IMR-90 (cell line): ENCODE measurements around the gene TWSG1. TPM values are rescaled to one million over a fixed set of nuclear protein-coding genes. Genes with fewer than 3 reads are reported as not detected.

Experiments used
- ATAC-seq: fragments of 200-7000 bp; cut with Tn5 transposase; 2 replicates; pipeline ENCODE4 v1.9.1; 2020; ENCODE audit warnings: low read depth, mild to moderate bottlenecking, moderate library complexity
- BruUV-seq: library from RNA; stranded (reverse); fragments of 400-500 nt; replicated peaks from 2 replicates; lab custom pipeline; 2021; lab: Mats Ljungman, UMichigan
- CTCF ChIA-PET: fragments of 300-600 bp; formaldehyde crosslinking; extraction: SDS; loops from one replicate; lab custom pipeline; 2021; ENCODE audit warnings: antibody characterized with exemption; lab: Yijun Ruan, JAX
- POLR2A ChIA-PET: fragments of 300-600 bp; sonication (Branson Sonifier 250); formaldehyde crosslinking; loops from one replicate; lab custom pipeline; 2022; ENCODE audit warnings: antibody characterized with exemption; ENCODE audit not compliant: unreplicated experiment; lab: Charles Lee
- DNase-seq: peaks from one replicate; pipeline ENCODE4 v3.0.0; 2013
- H2AFZ ChIP-seq: replicated peaks from 2 replicates; pipeline ENCODE3; 2013; ENCODE audit warnings: low read length, mild to moderate bottlenecking; ENCODE audit not compliant: poor library complexity
- H2AK5ac ChIP-seq: 2 replicates; pipeline ENCODE4 v1.6.1; 2013; ENCODE audit warnings: low read depth, low read length, inconsistent platforms
- H2AK9ac ChIP-seq: replicated peaks from 2 replicates; pipeline ENCODE3; 2013; ENCODE audit warnings: mild to moderate bottlenecking, low read depth, low read length, moderate library complexity; ENCODE audit not compliant: poor library complexity
- H2BK120ac ChIP-seq: 2 replicates; pipeline ENCODE4 v1.6.1; 2013; ENCODE audit warnings: low read depth, low read length, inconsistent platforms
- H2BK15ac ChIP-seq: 3 replicates; pipeline ENCODE4 v1.6.1; 2013; ENCODE audit warnings: low read depth, low read length, inconsistent platforms
- H2BK20ac ChIP-seq: 2 replicates; pipeline ENCODE4 v1.6.1; 2013; ENCODE audit warnings: low read depth, mild to moderate bottlenecking, inconsistent platforms, low read length, moderate library complexity
- H2BK5ac ChIP-seq: 2 replicates; pipeline ENCODE4 v1.6.1; 2013; ENCODE audit warnings: mild to moderate bottlenecking, low read depth, low read length, inconsistent platforms; ENCODE audit not compliant: poor library complexity, severe bottlenecking
- H3K14ac ChIP-seq: replicated peaks from 2 replicates; pipeline ENCODE4 v1.6.1; 2013; ENCODE audit warnings: low read depth, low read length, inconsistent platforms
- H3K18ac ChIP-seq: 2 replicates; pipeline ENCODE4 v1.6.1; 2013; ENCODE audit warnings: low read depth, low read length, control low read depth
- H3K23ac ChIP-seq: 2 replicates; pipeline ENCODE4 v1.6.1; 2013; ENCODE audit warnings: low read depth, low read length, inconsistent platforms
- H3K27ac ChIP-seq: 2 replicates; pipeline ENCODE4 v1.5.1; 2013; ENCODE audit warnings: mild to moderate bottlenecking, control low read depth, low read length; ENCODE audit not compliant: insufficient read depth
- H3K27me3 ChIP-seq: 2 replicates; pipeline ENCODE4 v1.6.1; 2013; ENCODE audit warnings: low read length; ENCODE audit not compliant: control insufficient read depth, insufficient read depth
- H3K36me3 ChIP-seq: 2 replicates; pipeline ENCODE4 v1.6.1; 2013; ENCODE audit warnings: low read length, mixed read lengths; ENCODE audit not compliant: control insufficient read depth, insufficient read depth
- H3K4ac ChIP-seq: 2 replicates; pipeline ENCODE4 v1.6.1; 2013; ENCODE audit warnings: low read depth, low read length, inconsistent platforms
- H3K4me1 ChIP-seq: 2 replicates; pipeline ENCODE4 v1.6.1; 2013; ENCODE audit warnings: low read length, mixed read lengths; ENCODE audit not compliant: control insufficient read depth, insufficient read depth
- H3K4me2 ChIP-seq: 2 replicates; pipeline ENCODE4 v1.6.1; 2013; ENCODE audit warnings: low read depth, mild to moderate bottlenecking, control low read depth, low read length, moderate library complexity
- H3K4me3 ChIP-seq: 2 replicates; pipeline ENCODE4 v1.5.1; 2013; ENCODE audit warnings: low read depth, mild to moderate bottlenecking, control low read depth, low read length, moderate library complexity; ENCODE audit not compliant: insufficient read depth
- H3K56ac ChIP-seq: 2 replicates; pipeline ENCODE4 v1.6.1; 2013; ENCODE audit warnings: low read length, inconsistent platforms; ENCODE audit not compliant: insufficient read depth; ENCODE audit errors: extremely low read depth
- H3K79me1 ChIP-seq, 2 experiments: 2 replicates each; pipeline ENCODE4 v1.6.1; 2013; ENCODE audit warnings: low read length in 2 of 2, inconsistent platforms in 1 of 2, low read depth in 1 of 2
- H3K9ac ChIP-seq: 2 replicates; pipeline ENCODE4 v1.6.1; 2013; ENCODE audit warnings: low read depth, low read length, control low read depth
- H3K9me1 ChIP-seq: 2 replicates; pipeline ENCODE4 v1.6.1; 2013; ENCODE audit warnings: low read length, inconsistent platforms; ENCODE audit not compliant: insufficient read depth
- H3K9me3 ChIP-seq: 2 replicates; pipeline ENCODE4 v1.6.1; 2013; ENCODE audit warnings: low read length; ENCODE audit not compliant: control insufficient read depth, insufficient read depth
- H4K20me1 ChIP-seq: 2 replicates; pipeline ENCODE4 v1.6.1; 2013; ENCODE audit warnings: low read length, inconsistent platforms; ENCODE audit not compliant: insufficient read depth
- H4K5ac ChIP-seq: 2 replicates; pipeline ENCODE4 v1.6.1; 2013; ENCODE audit warnings: mild to moderate bottlenecking, low read depth, low read length, control low read depth
- H4K8ac ChIP-seq, 2 experiments: 2 replicates each; pipeline ENCODE4 v1.6.1; 2013; ENCODE audit warnings: low read depth in 2 of 2, low read length in 2 of 2, control low read depth in 1 of 2, inconsistent platforms in 1 of 2
- H4K91ac ChIP-seq: 2 replicates; pipeline ENCODE4 v1.6.1; 2013; ENCODE audit warnings: low read depth, low read length, inconsistent platforms; ENCODE audit not compliant: insufficient read depth
- CHD1 ChIP-seq: IDR thresholded peaks from 2 replicates; pipeline ENCODE4 v1.6.1; 2012; ENCODE audit warnings: low read depth, low read length, improper control_type of control experiment
- CTCF ChIP-seq: conservative IDR thresholded peaks from 2 replicates; pipeline ENCODE4 v1.5.1; 2012; ENCODE audit warnings: mild to moderate bottlenecking, low read depth, low read length, improper control_type of control experiment
- ELK1 ChIP-seq: fragments of 150-350 bp; IDR thresholded peaks from 2 replicates; pipeline ENCODE4 v1.6.1; 2016; ENCODE audit warnings: low read depth, mild to moderate bottlenecking, low read length, moderate library complexity, borderline replicate concordance
- FOS ChIP-seq: fragments of 150-350 bp; IDR thresholded peaks from 2 replicates; pipeline ENCODE4 v1.6.1; 2016; ENCODE audit warnings: low read depth, low read length
- MAFK ChIP-seq: IDR thresholded peaks from 2 replicates; pipeline ENCODE4 v1.6.1; 2012; ENCODE audit warnings: low read depth, low read length, improper control_type of control experiment
- NFE2L2 ChIP-seq: fragments of 150-350 bp; IDR thresholded peaks from 2 replicates; pipeline ENCODE4 v1.6.1; 2016; ENCODE audit warnings: low read depth, mild to moderate bottlenecking, low read length
- POLR2A ChIP-seq: IDR thresholded peaks from 2 replicates; pipeline ENCODE4 v1.6.1; 2012; ENCODE audit warnings: mild to moderate bottlenecking, low read depth, low read length
- RAD21 ChIP-seq: IDR thresholded peaks from 2 replicates; pipeline ENCODE4 v1.6.1; 2012; ENCODE audit warnings: low read length, improper control_type of control experiment
- RFX5 ChIP-seq: IDR thresholded peaks from 2 replicates; pipeline ENCODE4 v1.8.0; 2012; ENCODE audit warnings: low read depth, mild to moderate bottlenecking, low read length, moderate library complexity
- SMC3 ChIP-seq: fragments of 150-350 bp; IDR thresholded peaks from 2 replicates; pipeline ENCODE4 v1.6.1; 2016; ENCODE audit warnings: low read depth, mild to moderate bottlenecking, antibody characterized with exemption, low read length, moderate library complexity
- USF2 ChIP-seq: fragments of 150-350 bp; IDR thresholded peaks from 2 replicates; pipeline ENCODE4 v1.6.1; 2017; ENCODE audit warnings: mild to moderate bottlenecking, antibody characterized with exemption, low read length, low read depth
- WGBS, 2 experiments: methylation state at CpG; one replicate each; pipeline versions ENCODE4 v1.1.5 to v1.1.7; 2013; ENCODE audit warnings: missing lambda C conversion rate in 2 of 2; ENCODE audit not compliant: insufficient read length in 1 of 2; ENCODE audit errors: extremely low coverage in 2 of 2; 5-methylcytosine and 5-hydroxymethylcytosine counted together
- dilution Hi-C: fragments of 300-500 bp; cut with HindIII; formaldehyde crosslinking; loops from one replicate; pipeline ENCODE4 v1.14.3; 2018; ENCODE audit warnings: low sequenced_read_pairs; ENCODE audit not compliant: unreplicated experiment
- in situ Hi-C: fragments of 300-500 bp; cut with MboI; formaldehyde crosslinking; loops from 3 replicates; pipeline ENCODE4 v1.14.3; 2019; ENCODE audit warnings: low sequenced_read_pairs, inconsistent platforms, mixed read lengths
- intact Hi-C: fragments of 100-400 bp; cut with micrococcal nuclease; formaldehyde crosslinking; loops from 2 replicates; pipeline ENCODE4 v1.10.0; 2022
- polyA plus RNA-seq, 3 experiments: library from polyadenylated mRNA; depleted of rRNA; stranded (reverse); fragments of >200 nt; gene quantifications; 2 replicates each; pipeline ENCODE4 v1.2.3, GENCODE V29; 2012; ENCODE audit warnings: low replicate concordance in 1 of 3
- total RNA-seq: library from RNA; depleted of rRNA; stranded (reverse); fragments of >200 nt; gene quantifications from 2 replicates; pipeline ENCODE4 v1.2.3, GENCODE V29; 2012

The TWSG1 gene
- total and polyA plus RNA-seq, 2 of the 4 experiments (the other 2 are of a cell fraction), result 80.4 to 115 TPM

GRCh38 chr18:9400197-9400596 is 65.6 kb downstream of the TWSG1 start:
- ATAC-seq (no peak), DNase-seq (no peak)
- H3K4me3 ChIP-seq, result no peak overlapping the region
- no peak overlapping the region for H3K4me2 ChIP-seq
- peaks cover 8 to 25% of the 10 kb centered on the region in 2 experiments for H3K79me1 ChIP-seq
- peak overlapping the region in 1 of 2 experiments; percentile 42; a peak in 1 of 4 replicates for H4K8ac ChIP-seq
- no peaks in the 10 kb centered on the region for H3K9me3 ChIP-seq
- peaks cover 2% of the 10 kb centered on the region; the same call in 1 of the 2 replicates for H3K4me1 ChIP-seq
- H3K23ac ChIP-seq, result 0 out of 2 replicates have a peak overlapping the region, but pooled peaks have one; percentile 49
- H2BK5ac ChIP-seq, result no peak overlapping the region
- no peak overlapping the region for H3K18ac ChIP-seq
- H4K5ac ChIP-seq, result no peak overlapping the region
- no peak overlapping the region for H2AK5ac ChIP-seq
- intact Hi-C loops, result no loop called here
- peaks cover 3% of the 10 kb centered on the region for H3K9me1 ChIP-seq
- H2BK20ac ChIP-seq, result no peak overlapping the region
- ChIA-PET CTCF (no interaction called here), POLR2A (no interaction called here)
- H3K27me3 ChIP-seq, result no peaks in the 10 kb centered on the region
- BruUV-seq, result TSS peak; percentile 75
- no peak overlapping the region for H3K56ac ChIP-seq
- TF ChIP-seq RFX5 (no peak), USF2 (no peak), ELK1 (no peak), CTCF (no peak), NFE2L2 (no peak), SMC3 (no peak), POLR2A (no peak), MAFK (no peak), RAD21 (no peak), CHD1 (no peak), FOS (no peak)
- 90% methylated on average over 2 of the region's 5 CpGs; no CpG with 5 or more reads in 1 of the 2 experiments for WGBS, 2 experiments
- no peak overlapping the region for H3K4ac ChIP-seq
- no peak overlapping the region for H2BK120ac ChIP-seq
- H4K91ac ChIP-seq, result no peak overlapping the region
- peaks cover 32% of the 10 kb centered on the region for H3K36me3 ChIP-seq
- H2AFZ ChIP-seq, result no peak overlapping the region
- H3K9ac ChIP-seq, result no peak overlapping the region
- dilution Hi-C loops, result no loop called here
- peak overlapping the region; percentile 55 for H2AK9ac ChIP-seq
- in situ Hi-C loops, result no loop called here
- H2BK15ac ChIP-seq, result no peak overlapping the region
- H4K20me1 ChIP-seq, result 0 out of 2 replicates have a peak, but pooled peaks cover 3% of the 10 kb centered on the region
- H3K14ac ChIP-seq, result no peak overlapping the region
- no peak overlapping the region for H3K27ac ChIP-seq
